ENCODE measurements around the gene TSPEAR. TPM values are rescaled to one million over a fixed set of nuclear protein-coding genes. Genes with fewer than 3 reads are reported as not detected.
"Not testable (repeated sequence)": the region's sequence is repeated elsewhere in the genome, so short reads cannot be mapped to it uniquely, and the experiment has no call there.

Gene TSPEAR
- total RNA-seq, 1 donor = not detected

GRCh38 chr21:44686000-44686781, 25.2 kb downstream of the TSPEAR start:
- no peak for TF ChIP-seq CTCF (IDR thresholded peaks at IDR 0.05; ENCODE audit: insufficient read depth, low read length)
- H3K4me3 ChIP-seq (ENCODE audit: low read depth, low read length) = no peak overlapping the region
- no peak for DNase-seq (ENCODE audit: low read depth)

- H3K4me3 ChIP-seq (ENCODE audit: low read depth, low read length); DNase-seq (ENCODE audit: low read depth): not testable (repeated sequence)
Measured at GRCh38 chr21:44685050-44685449, 26.3 kb downstream of the TSPEAR start.

- no peak overlapping the region for H3K4me3 ChIP-seq (ENCODE audit: low read depth, low read length)
- no peak for TF ChIP-seq CTCF (IDR thresholded peaks at IDR 0.05; ENCODE audit: insufficient read depth, low read length)
- no peak for DNase-seq (ENCODE audit: low read depth)
Measured at GRCh38 chr21:44684483-44684882, 26.9 kb downstream of the TSPEAR start.

- DNase-seq (ENCODE audit: low read depth) = no peak
- H3K4me3 ChIP-seq (ENCODE audit: low read depth, low read length) = no peak overlapping the region
- TF ChIP-seq CTCF (IDR thresholded peaks at IDR 0.05; ENCODE audit: insufficient read depth, low read length) = no peak
Measured at GRCh38 chr21:44684077-44684476, 27.3 kb downstream of the TSPEAR start.

GRCh38 chr21:44682580-44683151, 28.7 kb downstream of the TSPEAR start:
- TF ChIP-seq CTCF (IDR thresholded peaks at IDR 0.05; ENCODE audit: insufficient read depth, low read length) = no peak
- no peak for DNase-seq (ENCODE audit: low read depth)
- H3K4me3 ChIP-seq (ENCODE audit: low read depth, low read length) = no peak overlapping the region

- no peak within 1 kb of the TSS for H3K4me3 ChIP-seq (ENCODE audit: low read depth, low read length)
- DNase-seq (ENCODE audit: low read depth) = no peak
- TF ChIP-seq CTCF (IDR thresholded peaks at IDR 0.05; ENCODE audit: insufficient read depth, low read length) = no peak
Measured at GRCh38 chr21:44681861-44682579, 29.4 kb downstream of the TSPEAR start, which contains the start of gene KRTAP12-1. Gene KRTAP12-1, minus strand, starts transcription at chr21:44682163. Its CDS starts 40 bp downstream, at chr21:44682123.

GRCh38 chr21:44681152-44681551, 30.2 kb downstream of the TSPEAR start:
- H3K4me3 ChIP-seq (ENCODE audit: low read depth, low read length) = no peak overlapping the region
- TF ChIP-seq CTCF (IDR thresholded peaks at IDR 0.05; ENCODE audit: insufficient read depth, low read length) = no peak
- no peak for DNase-seq (ENCODE audit: low read depth)
